Measurements from ENCODE around the gene NLRP4. TPM values are rescaled to one million over a fixed set of nuclear protein-coding genes. Genes with fewer than 3 reads are reported as not detected.

Gene NLRP4
- total and polyA plus RNA-seq, 2 donors = under 0.01 to 0.09 TPM

Other genes with a start within 250 kb of the NLRP4 start
- gene FIZ1, start 237.0 kb upstream of the NLRP4 start, total RNA-seq = 4.6 TPM
- gene FIZ1, start 237.0 kb upstream of the NLRP4 start, polyA plus RNA-seq = 11.9 TPM
- gene ZNF524, start 236.3 kb upstream of the NLRP4 start, total RNA-seq = 13.3 TPM
- gene ZNF524, start 236.3 kb upstream of the NLRP4 start, polyA plus RNA-seq = 25.0 TPM
- gene ZNF865, start 230.9 kb upstream of the NLRP4 start, total RNA-seq = 0.85 TPM
- 7.2 TPM for gene ZNF865, start 230.9 kb upstream of the NLRP4 start, polyA plus RNA-seq
- gene ZNF784, start 212.0 kb upstream of the NLRP4 start, total RNA-seq = 2.7 TPM
- gene ZNF784, start 212.0 kb upstream of the NLRP4 start, polyA plus RNA-seq = 5.4 TPM
- 6.4 TPM for gene ZNF580, start 195.5 kb upstream of the NLRP4 start, total RNA-seq
- gene ZNF580, start 195.5 kb upstream of the NLRP4 start, polyA plus RNA-seq = 32.9 TPM
- gene ZNF581, start 192.9 kb upstream of the NLRP4 start, total RNA-seq = 19.0 TPM
- gene ZNF581, start 192.9 kb upstream of the NLRP4 start, polyA plus RNA-seq = 22.9 TPM
- 6.2 TPM for gene CCDC106, start 188.3 kb upstream of the NLRP4 start, total RNA-seq
- 17.2 TPM for gene CCDC106, start 188.3 kb upstream of the NLRP4 start, polyA plus RNA-seq
- gene U2AF2, start 181.5 kb upstream of the NLRP4 start, total RNA-seq = 137 TPM
- 123 TPM for gene U2AF2, start 181.5 kb upstream of the NLRP4 start, polyA plus RNA-seq
- gene EPN1, start 161.3 kb upstream of the NLRP4 start, total RNA-seq = 9.9 TPM
- 34.6 TPM for gene EPN1, start 161.3 kb upstream of the NLRP4 start, polyA plus RNA-seq
- gene NLRP9, start 98.1 kb upstream of the NLRP4 start, total RNA-seq = not detected
- gene NLRP9, start 98.1 kb upstream of the NLRP4 start, polyA plus RNA-seq = 0.02 TPM
- 0.33 TPM for gene RFPL4A, start 77.4 kb upstream of the NLRP4 start, total RNA-seq
- gene RFPL4A, start 77.4 kb upstream of the NLRP4 start, polyA plus RNA-seq = 0.23 TPM
- gene RFPL4AL1, start 67.4 kb upstream of the NLRP4 start, total RNA-seq = 0.28 TPM
- 0.05 TPM for gene RFPL4AL1, start 67.4 kb upstream of the NLRP4 start, polyA plus RNA-seq
- under 0.01 TPM for gene NLRP11, start 4.5 kb upstream of the NLRP4 start, total RNA-seq
- gene NLRP11, start 4.5 kb upstream of the NLRP4 start, polyA plus RNA-seq = 0.02 TPM
- not detected for gene NLRP13, start 95.8 kb downstream of the NLRP4 start, total RNA-seq
- gene NLRP13, start 95.8 kb downstream of the NLRP4 start, polyA plus RNA-seq = 0.02 TPM
- gene NLRP8, start 111.3 kb downstream of the NLRP4 start, total RNA-seq = not detected
- gene NLRP8, start 111.3 kb downstream of the NLRP4 start, polyA plus RNA-seq = not detected
- not detected for gene NLRP5, start 150.2 kb downstream of the NLRP4 start, total RNA-seq
- gene NLRP5, start 150.2 kb downstream of the NLRP4 start, polyA plus RNA-seq = 0.02 TPM